ENCODE data around the gene PRMT1. TPM values are rescaled to one million over a fixed set of nuclear protein-coding genes. Genes with fewer than 3 reads are reported as not detected.

Gene PRMT1
- total RNA-seq, 1 experiment from 2014 or later = 527 TPM

GRCh38 chr19:49656456-49657109 lies 20.5 kb upstream of the PRMT1 start (continued):
- TF ChIP-seq AR (CRISPR knock-in tag; IDR thresholded peaks at IDR 0.05) (no peak), ZNF512 (CRISPR knock-in tag; IDR thresholded peaks at IDR 0.05; ENCODE audit: borderline replicate concordance) (no peak), GTF2I (CRISPR knock-in tag; conservative IDR thresholded peaks at IDR 0.05) (no peak), RORB (CRISPR knock-in tag; IDR thresholded peaks at IDR 0.05) (no peak), HMGXB4 (CRISPR knock-in tag; IDR thresholded peaks at IDR 0.05) (no peak), ZNF121 (CRISPR knock-in tag; IDR thresholded peaks at IDR 0.05) (no peak), SMAD3 (CRISPR knock-in tag; IDR thresholded peaks at IDR 0.05; ENCODE audit: borderline replicate concordance) (no peak), USF1 (CRISPR knock-in tag; IDR thresholded peaks at IDR 0.05) (no peak)

- Mint-ChIP-seq H3K27me3 (ENCODE audit: low read depth) (no peaks in the 10 kb centered on the region), H3K4me1 (peaks cover 10% of the 10 kb centered on the region), H3K27ac (peak overlapping the region; percentile 15; the same call in 1 of the 2 replicates), H3K36me3 (peaks cover 70% of the 10 kb centered on the region), H3K9me3 (peaks cover 7% of the 10 kb centered on the region), H3K4me3 (no peak overlapping the region)
- ATAC-seq (no peak), DNase-seq (ENCODE audit: low spot score) (no peak)
- ChIA-PET POLR2A (interaction anchor here (0.9 kb wide), 1 partner anchor 16 kb away, joined by 3 read pairs; the partner anchor contains the start of gene SCAF1), CTCF (interaction anchor here (0.6 to 1.3 kb wide), 3 partner anchors 20 to 41 kb away, joined by 3 to 4 read pairs (median 3); partner anchors contain the start of gene PRMT1)
- TF ChIP-seq ZBTB43 (CRISPR knock-in tag; IDR thresholded peaks at IDR 0.05) (no peak), TEAD4 (CRISPR knock-in tag; IDR thresholded peaks at IDR 0.05) (no peak), IRF1 (CRISPR knock-in tag; IDR thresholded peaks at IDR 0.05) (no peak), FOXJ3 (CRISPR knock-in tag; IDR thresholded peaks at IDR 0.05; ENCODE audit: borderline replicate concordance) (no peak), ARID4B (CRISPR knock-in tag; IDR thresholded peaks at IDR 0.05; ENCODE audit: borderline replicate concordance) (no peak), ZNF396 (CRISPR knock-in tag; IDR thresholded peaks at IDR 0.05; ENCODE audit: borderline replicate concordance) (no peak)
These were observed 19.5 kb upstream of the PRMT1 start for GRCh38 chr19:49657493-49658138.

Data from WTC11 (cell line).